Middle frontal gyrus (tissue), 1 donor: ENCODE measurements around the gene C11orf68.

Source experiments
- DNase-seq: peaks from one replicate; pipeline ENCODE4 v3.0.0-alpha.2; 2015; ENCODE audit warnings: low spot score; ENCODE audit errors: extremely low spot score

The C11orf68 gene

DNA sequence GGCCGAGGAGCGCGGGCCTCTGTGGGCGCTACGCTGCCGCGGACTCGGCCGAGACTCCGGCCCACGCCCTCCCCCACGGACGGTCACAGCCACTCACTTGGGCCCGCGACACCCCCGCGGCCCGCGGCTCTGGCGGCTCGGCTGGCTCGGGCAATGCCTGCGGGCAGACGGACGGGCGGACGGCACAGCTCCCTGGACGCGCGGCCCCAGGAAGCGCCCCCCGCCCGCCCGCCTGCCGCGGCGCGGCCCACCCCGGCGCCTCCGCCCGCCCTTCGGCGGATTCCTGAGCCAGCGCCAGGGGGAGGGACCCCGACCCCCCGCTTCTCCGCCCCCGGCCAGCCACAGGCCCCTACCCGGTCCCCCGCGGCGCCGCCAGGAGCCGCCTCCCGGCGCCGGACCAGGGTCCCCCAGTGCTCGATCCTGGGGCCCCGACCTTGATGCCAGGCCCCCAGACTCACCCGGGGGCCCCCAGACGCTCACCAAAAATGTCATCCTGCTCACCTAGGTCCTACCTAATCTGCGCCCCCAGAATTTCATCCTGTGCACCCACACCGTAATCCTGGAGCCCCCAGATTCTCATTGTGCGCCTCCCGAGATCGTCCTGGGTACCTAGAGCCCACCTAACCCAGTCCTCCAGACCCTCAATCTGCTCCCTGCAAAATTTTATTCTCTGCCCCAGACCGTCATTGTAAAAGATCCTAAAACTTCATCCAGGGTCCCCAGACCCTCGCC is 46.1 kb downstream of the C11orf68 start, which contains the start of gene EFEMP2:
TSS of gene EFEMP2 (minus strand) at position 215 of the 732 bp plus-strand sequence. CDS start 446 bp downstream, outside the sequence.
- no peak for DNase-seq

DNA sequence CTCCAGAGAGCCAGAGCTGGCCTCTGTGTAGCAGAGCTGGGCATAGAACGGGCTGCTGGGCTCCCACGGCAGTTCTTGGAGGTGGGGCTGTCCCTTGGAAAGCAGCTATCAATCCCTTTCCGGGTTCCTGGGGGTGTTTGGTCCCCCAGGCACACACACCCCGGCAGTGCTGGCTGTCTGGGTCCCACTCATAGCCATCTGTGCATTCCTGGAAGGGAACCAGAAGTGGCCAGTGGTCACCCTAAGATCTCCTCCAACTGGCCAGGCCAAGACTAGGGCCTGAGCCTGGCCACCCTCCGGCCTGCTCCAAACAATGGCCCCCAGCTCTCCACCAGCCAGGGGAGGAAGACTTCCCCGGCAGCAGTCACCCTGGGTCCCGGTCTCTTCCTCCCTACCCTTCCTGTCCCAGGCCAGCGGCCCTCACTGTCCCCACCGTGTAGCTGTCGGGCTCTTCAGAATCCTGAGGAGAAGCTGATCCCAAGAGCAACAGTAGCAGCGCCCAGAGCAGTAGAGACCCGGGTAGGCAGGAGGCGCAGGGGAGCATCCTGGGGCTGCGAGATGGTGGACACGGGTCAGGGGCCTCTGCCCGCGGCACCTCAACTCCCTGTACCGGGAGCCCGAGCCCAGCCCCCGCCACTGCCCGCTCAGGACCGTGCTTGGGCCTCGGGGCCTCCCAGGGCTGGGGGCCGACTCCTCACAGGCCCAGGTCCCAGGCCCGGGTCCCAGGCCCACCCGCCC is 46.9 kb downstream of the C11orf68 start:
- DNase-seq, result no peak

- no peak for DNase-seq
These were observed 47.9 kb downstream of the C11orf68 start for GRCh38 chr11:65870706-65871681.

GRCh38 chr11:65870307-65870658 is 48.6 kb downstream of the C11orf68 start:
- no peak for DNase-seq

DNA sequence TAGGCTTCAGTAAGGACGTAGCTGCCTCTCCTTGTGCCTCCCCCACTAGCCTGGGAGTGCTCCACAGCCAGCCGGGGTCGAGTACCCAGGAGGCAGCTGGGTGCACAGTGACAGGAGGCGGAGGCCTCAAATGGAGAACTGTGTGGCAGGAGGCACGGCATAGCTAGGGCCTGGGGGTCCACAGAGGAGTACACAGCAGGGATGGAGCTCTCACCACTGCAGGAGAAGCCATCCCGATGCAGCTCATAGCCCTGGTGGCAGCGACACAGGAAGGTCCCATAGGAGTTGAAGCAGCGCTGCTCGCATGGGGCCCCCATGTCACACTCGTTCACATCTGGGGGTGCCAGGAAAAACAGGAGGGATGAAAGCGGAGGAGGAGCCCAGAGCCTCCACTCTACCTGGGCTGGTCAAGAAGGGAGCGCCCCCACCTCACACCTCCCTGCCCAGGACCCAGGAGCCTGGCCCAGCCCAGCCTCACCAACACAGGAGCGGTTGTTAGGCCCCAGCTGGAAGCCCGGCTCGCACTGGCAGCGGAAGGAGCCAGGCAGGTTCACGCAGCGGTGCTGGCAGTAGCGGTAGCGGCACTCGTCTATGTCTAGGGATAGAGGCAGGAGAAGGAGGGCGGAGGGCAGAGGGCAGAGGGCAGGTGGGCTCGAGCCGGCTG is 49.1 kb downstream of the C11orf68 start:
- no peak for DNase-seq

DNA sequence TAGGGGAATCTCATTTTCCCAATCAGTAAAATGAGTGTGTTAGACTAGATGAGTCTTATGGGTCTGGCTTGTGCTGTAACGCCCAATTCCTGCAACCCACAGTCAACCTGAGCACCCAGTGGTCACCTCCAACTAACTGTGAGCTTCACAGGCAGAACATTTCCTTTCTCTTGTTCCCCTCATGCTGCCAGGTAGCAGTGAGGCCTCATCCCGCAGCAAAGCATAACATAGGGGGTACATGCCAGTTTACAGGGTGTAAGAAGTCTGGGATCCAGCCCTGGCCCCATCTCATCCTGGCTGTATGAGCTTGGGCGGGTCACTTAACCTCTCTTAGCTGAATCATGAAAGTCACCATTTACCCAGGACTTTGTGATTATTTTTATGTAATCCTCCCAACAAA is 50.0 kb downstream of the C11orf68 start:
- DNase-seq, result no peak

DNA sequence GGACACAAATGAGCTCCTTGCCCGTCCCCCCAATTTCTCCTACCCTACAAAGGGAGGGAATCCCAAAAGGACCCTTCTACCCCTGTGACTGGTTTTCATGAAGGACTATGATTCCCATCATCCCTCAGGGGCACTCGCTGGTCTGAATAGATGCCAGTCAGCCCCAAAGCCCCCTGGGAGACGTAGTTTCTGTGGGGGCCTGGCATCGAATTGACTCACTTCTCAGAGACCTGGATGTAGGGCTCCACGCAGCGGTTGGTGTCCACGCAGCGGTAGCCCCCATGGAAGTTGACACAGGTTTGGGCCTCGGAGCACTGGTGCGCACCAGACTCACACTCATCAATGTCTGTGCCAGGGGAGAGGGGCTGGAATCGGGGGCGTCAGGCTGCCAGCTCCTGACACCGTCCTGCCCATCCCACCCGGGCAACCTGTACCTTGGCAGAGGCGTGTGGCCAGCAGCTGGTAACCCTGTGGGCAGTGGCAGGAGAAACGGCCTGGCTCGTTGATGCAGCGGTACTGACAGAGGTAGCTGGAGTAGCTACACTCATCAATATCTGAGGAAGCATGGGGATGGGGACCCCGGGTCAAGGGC is 50.7 kb downstream of the C11orf68 start:
- no peak for DNase-seq

GRCh38 chr11:65867284-65868071 is 51.4 kb downstream of the C11orf68 start:
- no peak for DNase-seq
